HUES6 (cell line): Measurements from ENCODE around the gene PRKG1.

Source experiments
- H3K27ac ChIP-seq: 2 replicates; pipeline ENCODE4 v1.7.0; 2013; ENCODE audit warnings: low read depth, mild to moderate bottlenecking, low read length, inconsistent platforms
- H3K27me3 ChIP-seq: 2 replicates; pipeline ENCODE4 v1.6.1; 2013; ENCODE audit warnings: low read length; ENCODE audit not compliant: control insufficient read depth, insufficient read depth
- H3K36me3 ChIP-seq: 2 replicates; pipeline ENCODE4 v1.6.1; 2013; ENCODE audit warnings: low read length; ENCODE audit not compliant: control insufficient read depth, insufficient read depth
- H3K4me1 ChIP-seq: 2 replicates; pipeline ENCODE4 v1.6.1; 2013; ENCODE audit warnings: low read length; ENCODE audit not compliant: control insufficient read depth, insufficient read depth
- H3K4me3 ChIP-seq: 2 replicates; pipeline ENCODE4 v1.5.1; 2013; ENCODE audit warnings: low read depth, low read length
- H3K9ac ChIP-seq: one replicate; pipeline ENCODE4 v1.6.1; 2013; ENCODE audit warnings: mild to moderate bottlenecking, low read length
- H3K9me3 ChIP-seq: 2 replicates; pipeline ENCODE4 v1.6.1; 2013; ENCODE audit warnings: low read depth, low read length; ENCODE audit not compliant: control insufficient read depth, insufficient read depth

The PRKG1 gene

GRCh38 chr10:51472154-51472553, 397.9 kb downstream of the PRKG1 start:
- H3K9ac ChIP-seq, result no peak overlapping the region

GRCh38 chr10:51479711-51480110, 405.4 kb downstream of the PRKG1 start:
- H3K4me3 ChIP-seq, result no peak overlapping the region
- no peak overlapping the region for H3K27ac ChIP-seq
- H3K4me1 ChIP-seq, result peaks cover 4% of the 10 kb centered on the region
- H3K9me3 ChIP-seq, result no peaks in the 10 kb centered on the region
- H3K9ac ChIP-seq, result no peak overlapping the region
- no peaks in the 10 kb centered on the region for H3K27me3 ChIP-seq
- H3K36me3 ChIP-seq, result no peaks in the 10 kb centered on the region

More at GRCh38 chr10:51472154-51472553, 397.9 kb downstream of the PRKG1 start:
- Histone ChIP-seq H3K4me1 (peaks cover 6% of the 10 kb centered on the region), H3K27me3 (no peaks in the 10 kb centered on the region), H3K4me3 (no peak overlapping the region), H3K27ac (no peak overlapping the region), H3K9me3 (no peaks in the 10 kb centered on the region), H3K36me3 (no peaks in the 10 kb centered on the region)

GRCh38 chr10:51485668-51486067, 411.4 kb downstream of the PRKG1 start:
- no peaks in the 10 kb centered on the region for H3K36me3 ChIP-seq
- H3K27ac ChIP-seq, result no peak overlapping the region
- H3K4me3 ChIP-seq, result no peak overlapping the region
- H3K9me3 ChIP-seq, result no peaks in the 10 kb centered on the region
- no peaks in the 10 kb centered on the region for H3K27me3 ChIP-seq
- no peaks in the 10 kb centered on the region for H3K4me1 ChIP-seq
- no peak overlapping the region for H3K9ac ChIP-seq

GRCh38 chr10:51487576-51487975, 413.3 kb downstream of the PRKG1 start:
- no peak overlapping the region for H3K4me3 ChIP-seq
- no peak overlapping the region for H3K27ac ChIP-seq
- no peaks in the 10 kb centered on the region for H3K36me3 ChIP-seq
- H3K9me3 ChIP-seq, result no peaks in the 10 kb centered on the region
- peaks cover 10% of the 10 kb centered on the region; the same call in 1 of the 2 replicates for H3K4me1 ChIP-seq
- H3K27me3 ChIP-seq, result no peaks in the 10 kb centered on the region
- no peak overlapping the region for H3K9ac ChIP-seq

- Histone ChIP-seq H3K4me1 (peaks cover 14% of the 10 kb centered on the region; the same call in 1 of the 2 replicates), H3K27me3 (no peaks in the 10 kb centered on the region), H3K4me3 (no peak overlapping the region), H3K9me3 (no peaks in the 10 kb centered on the region), H3K36me3 (no peaks in the 10 kb centered on the region), H3K9ac (no peak overlapping the region), H3K27ac (no peak overlapping the region)
These were observed 414.6 kb downstream of the PRKG1 start for GRCh38 chr10:51488766-51489408.

- Histone ChIP-seq H3K9me3 (no peaks in the 10 kb centered on the region), H3K9ac (no peak overlapping the region), H3K27ac (no peak overlapping the region), H3K27me3 (no peaks in the 10 kb centered on the region), H3K4me1 (no peaks in the 10 kb centered on the region), H3K4me3 (no peak overlapping the region), H3K36me3 (no peaks in the 10 kb centered on the region)
These were observed 424.1 kb downstream of the PRKG1 start for GRCh38 chr10:51498424-51498823.

GRCh38 chr10:51501396-51501795, 427.1 kb downstream of the PRKG1 start:
- H3K4me3 ChIP-seq, result no peak overlapping the region
- H3K9ac ChIP-seq, result no peak overlapping the region
- H3K27me3 ChIP-seq, result no peaks in the 10 kb centered on the region
- no peaks in the 10 kb centered on the region for H3K4me1 ChIP-seq
- no peak overlapping the region for H3K27ac ChIP-seq
- H3K36me3 ChIP-seq, result no peaks in the 10 kb centered on the region
- no peaks in the 10 kb centered on the region for H3K9me3 ChIP-seq

GRCh38 chr10:51502124-51502523, 427.8 kb downstream of the PRKG1 start:
- H3K4me3 ChIP-seq, result no peak overlapping the region

GRCh38 chr10:51503378-51503777, 429.1 kb downstream of the PRKG1 start:
- Histone ChIP-seq H3K9ac (no peak overlapping the region), H3K9me3 (no peaks in the 10 kb centered on the region), H3K4me3 (no peak overlapping the region)

More at GRCh38 chr10:51502124-51502523, 427.8 kb downstream of the PRKG1 start:
- Histone ChIP-seq H3K4me1 (no peaks in the 10 kb centered on the region), H3K9me3 (no peaks in the 10 kb centered on the region), H3K9ac (no peak overlapping the region), H3K36me3 (no peaks in the 10 kb centered on the region), H3K27me3 (no peaks in the 10 kb centered on the region), H3K27ac (no peak overlapping the region)

GRCh38 chr10:51507476-51507875, 433.2 kb downstream of the PRKG1 start:
- H3K9me3 ChIP-seq, result no peaks in the 10 kb centered on the region
- H3K4me1 ChIP-seq, result no peaks in the 10 kb centered on the region
- H3K36me3 ChIP-seq, result no peaks in the 10 kb centered on the region
- H3K4me3 ChIP-seq, result no peak overlapping the region
- no peak overlapping the region for H3K27ac ChIP-seq
- H3K27me3 ChIP-seq, result no peaks in the 10 kb centered on the region
- no peak overlapping the region for H3K9ac ChIP-seq

More at GRCh38 chr10:51503378-51503777, 429.1 kb downstream of the PRKG1 start:
- H3K27me3 ChIP-seq, result no peaks in the 10 kb centered on the region
- no peaks in the 10 kb centered on the region for H3K4me1 ChIP-seq
- no peaks in the 10 kb centered on the region for H3K36me3 ChIP-seq
- H3K27ac ChIP-seq, result no peak overlapping the region

- H3K9me3 ChIP-seq, result no peaks in the 10 kb centered on the region
- H3K27me3 ChIP-seq, result no peaks in the 10 kb centered on the region
These were observed 433.9 kb downstream of the PRKG1 start for GRCh38 chr10:51508156-51508555.

More at GRCh38 chr10:51508156-51508555, 433.9 kb downstream of the PRKG1 start:
- H3K4me1 ChIP-seq, result no peaks in the 10 kb centered on the region
- H3K27ac ChIP-seq, result no peak overlapping the region
- H3K9ac ChIP-seq, result no peak overlapping the region
- H3K4me3 ChIP-seq, result no peak overlapping the region
- no peaks in the 10 kb centered on the region for H3K36me3 ChIP-seq
